Uterus (tissue), 4 donors: ENCODE results near the gene SFPQ. TPM values are rescaled to one million over a fixed set of nuclear protein-coding genes. Genes with fewer than 3 reads are reported as not detected.

Experiments used
- DNase-seq, 2 donors: peaks; one replicate each; pipeline ENCODE4 v3.0.0-alpha.2; 2019 to 2020
- H3K27ac ChIP-seq, 2 donors: fragments of 200-600 bp; sonication (generic); 1 replicate in 1 of 2; 2 replicates in 1 of 2; pipeline ENCODE4 v1.5.1; 2016 to 2018
- H3K27me3 ChIP-seq, 2 donors: fragments of 200-600 bp; sonication (generic); one replicate each; pipeline ENCODE4 v1.5.1; 2018 to 2019; ENCODE audit warnings: control low read depth in 1 of 2
- H3K36me3 ChIP-seq, 2 donors: fragments of 200-600 bp; sonication (generic); one replicate each; pipeline ENCODE4 v1.5.1; 2019; ENCODE audit warnings: control low read depth in 1 of 2
- H3K4me1 ChIP-seq, 2 donors: fragments of 200-600 bp; sonication (generic); one replicate each; pipeline ENCODE4 v1.5.1; 2018 to 2019; ENCODE audit warnings: control low read depth in 1 of 2
- H3K4me3 ChIP-seq, 2 donors: fragments of 200-600 bp; sonication (generic); 1 replicate in 1 of 2; 2 replicates in 1 of 2; pipeline ENCODE4 v1.5.1; 2018 to 2019; ENCODE audit warnings: mild to moderate bottlenecking in 1 of 2
- H3K9me3 ChIP-seq, 2 donors: fragments of 200-600 bp; sonication (generic); one replicate each; pipeline ENCODE4 v1.5.1; 2019; ENCODE audit warnings: control low read depth in 1 of 2
- CTCF ChIP-seq, 4 experiments: fragments of 200-600 bp in 2 of 4; fragments of 450-650 bp in 2 of 4; sonication (generic) in 2 of 4; IDR thresholded peaks; one replicate each; pipeline ENCODE4 v1.5.1; 2016 to 2019; ENCODE audit warnings: antibody characterized with exemption in 4 of 4, mild to moderate bottlenecking in 2 of 4, moderate library complexity in 1 of 4
- POLR2A ChIP-seq, 2 donors: fragments of 450-650 bp; IDR thresholded peaks; one replicate each; pipeline ENCODE4 v1.6.1; 2016; ENCODE audit warnings: antibody characterized with exemption in 2 of 2, mild to moderate bottlenecking in 1 of 2, moderate library complexity in 1 of 2
- intact Hi-C: fragments of 100-400 bp; cut with DNase I; formaldehyde crosslinking; loops from one replicate; pipeline ENCODE4 v1.15.1; 2023; ENCODE audit warnings: low total_unique reads
- total RNA-seq, 4 donors: library from RNA; depleted of rRNA in 3 of 4; stranded (reverse); fragments of >200 nt in 3 of 4; gene quantifications; one replicate each; pipeline versions ENCODE4 v1.1.0 to v1.2.4, GENCODE V29; 2014 to 2023
- donor health status: DM: yes; HTN: yes; CAD: no.

SFPQ gene
- total RNA-seq, 4 donors from 2014 or later: 82.1 to 310 (median 200) TPM

GRCh38 chr1:35187816-35188342, 5.1 kb downstream of the SFPQ start:
- intact Hi-C loops: no loop called here
- no peak for TF ChIP-seq CTCF (IDR thresholded peaks at IDR 0.05)
- TF ChIP-seq POLR2A (IDR thresholded peaks at IDR 0.05): no peak
- no peak overlapping the region for H3K4me3 ChIP-seq
- H3K4me1 ChIP-seq: peaks cover 11 to 16% of the 10 kb centered on the region in 2 donors
- no peaks in the 10 kb centered on the region for H3K27me3 ChIP-seq
- DNase-seq: no peak
- H3K27ac ChIP-seq: no peak overlapping the region
- H3K36me3 ChIP-seq: no peaks in the 10 kb centered on the region
- H3K9me3 ChIP-seq: no peaks in the 10 kb centered on the region

GRCh38 chr1:35186239-35186638, 6.7 kb downstream of the SFPQ start:
- H3K27ac ChIP-seq: no peak overlapping the region
- no peaks in the 10 kb centered on the region for H3K27me3 ChIP-seq
- no peaks in the 10 kb centered on the region for H3K36me3 ChIP-seq
- DNase-seq: no peak
- TF ChIP-seq POLR2A (IDR thresholded peaks at IDR 0.05): no peak
- TF ChIP-seq CTCF (IDR thresholded peaks at IDR 0.05): no peak
- no peaks in the 10 kb centered on the region for H3K9me3 ChIP-seq
- intact Hi-C loops: no loop called here
- H3K4me1 ChIP-seq: peaks cover 11 to 16% of the 10 kb centered on the region in 2 donors
- H3K4me3 ChIP-seq: no peak overlapping the region

GRCh38 chr1:35185200-35185599, 7.7 kb downstream of the SFPQ start:
- DNase-seq: no peak
- no peaks in the 10 kb centered on the region for H3K9me3 ChIP-seq
- H3K36me3 ChIP-seq: no peaks in the 10 kb centered on the region
- H3K27me3 ChIP-seq: no peaks in the 10 kb centered on the region
- intact Hi-C loops: no loop called here
- no peak overlapping the region for H3K4me3 ChIP-seq
- TF ChIP-seq POLR2A (IDR thresholded peaks at IDR 0.05) (no peak), CTCF (IDR thresholded peaks at IDR 0.05) (no peak)
- H3K4me1 ChIP-seq: peaks cover 11 to 15% of the 10 kb centered on the region in 2 donors
- no peak overlapping the region for H3K27ac ChIP-seq

- no peak for TF ChIP-seq CTCF (IDR thresholded peaks at IDR 0.05)
- TF ChIP-seq POLR2A (IDR thresholded peaks at IDR 0.05): no peak
- intact Hi-C loops: no loop called here
- H3K27ac ChIP-seq: no peak overlapping the region
These were observed 8.3 kb downstream of the SFPQ start for GRCh38 chr1:35184495-35185199.

GRCh38 chr1:35181790-35182455, 11.0 kb downstream of the SFPQ start:
- no peaks in the 10 kb centered on the region for H3K9me3 ChIP-seq
- no peaks in the 10 kb centered on the region for H3K27me3 ChIP-seq
- TF ChIP-seq POLR2A (IDR thresholded peaks at IDR 0.05) (no peak), CTCF (IDR thresholded peaks at IDR 0.05) (no peak)
- no peak overlapping the region for H3K4me3 ChIP-seq
- DNase-seq: no peak
- no peak overlapping the region for H3K27ac ChIP-seq
- H3K36me3 ChIP-seq: no peaks in the 10 kb centered on the region
- intact Hi-C loops: no loop called here
- H3K4me1 ChIP-seq: peaks cover 0 to 5% of the 10 kb centered on the region in 2 donors

More at GRCh38 chr1:35184495-35185199, 8.3 kb downstream of the SFPQ start:
- Histone ChIP-seq H3K27me3 (no peaks in the 10 kb centered on the region), H3K4me3 (no peak overlapping the region), H3K4me1 (peaks cover 9 to 10% of the 10 kb centered on the region in 2 donors), H3K36me3 (no peaks in the 10 kb centered on the region), H3K9me3 (no peaks in the 10 kb centered on the region)
- no peak for DNase-seq
